Stomach (tissue), 4 donors: ENCODE data around the gene USP40.

Source experiments
- CTCF ChIP-seq, 7 experiments: fragments of 450-650 bp in 4 of 7; fragments of 200-600 bp in 3 of 7; sonication (generic) in 3 of 7; IDR thresholded peaks; one replicate each; pipeline ENCODE4 v1.5.1; 2016 to 2019; ENCODE audit warnings: antibody characterized with exemption in 7 of 7, control low read depth in 2 of 7, mild to moderate bottlenecking in 1 of 7
- POLR2A ChIP-seq, 4 donors: fragments of 450-650 bp; IDR thresholded peaks; one replicate each; pipeline ENCODE4 v1.6.1; 2016; ENCODE audit warnings: antibody characterized with exemption in 4 of 4, control low read depth in 2 of 4, mild to moderate bottlenecking in 1 of 4, moderate library complexity in 1 of 4

- TF ChIP-seq CTCF (IDR thresholded peaks at IDR 0.05) (no peak), POLR2A (IDR thresholded peaks at IDR 0.05) (no peak)
These were observed 33.6 kb downstream of the USP40 start for GRCh38 chr2:233532971-233533370.
